ENCODE measurements around the gene C17orf107. TPM values are rescaled to one million over a fixed set of nuclear protein-coding genes. Genes with fewer than 3 reads are reported as not detected.

The C17orf107 gene
- total RNA-seq, 4 donors from 2014 or later = 1.8 to 3.2 (median 2.1) TPM; not detected in 1

DNA sequence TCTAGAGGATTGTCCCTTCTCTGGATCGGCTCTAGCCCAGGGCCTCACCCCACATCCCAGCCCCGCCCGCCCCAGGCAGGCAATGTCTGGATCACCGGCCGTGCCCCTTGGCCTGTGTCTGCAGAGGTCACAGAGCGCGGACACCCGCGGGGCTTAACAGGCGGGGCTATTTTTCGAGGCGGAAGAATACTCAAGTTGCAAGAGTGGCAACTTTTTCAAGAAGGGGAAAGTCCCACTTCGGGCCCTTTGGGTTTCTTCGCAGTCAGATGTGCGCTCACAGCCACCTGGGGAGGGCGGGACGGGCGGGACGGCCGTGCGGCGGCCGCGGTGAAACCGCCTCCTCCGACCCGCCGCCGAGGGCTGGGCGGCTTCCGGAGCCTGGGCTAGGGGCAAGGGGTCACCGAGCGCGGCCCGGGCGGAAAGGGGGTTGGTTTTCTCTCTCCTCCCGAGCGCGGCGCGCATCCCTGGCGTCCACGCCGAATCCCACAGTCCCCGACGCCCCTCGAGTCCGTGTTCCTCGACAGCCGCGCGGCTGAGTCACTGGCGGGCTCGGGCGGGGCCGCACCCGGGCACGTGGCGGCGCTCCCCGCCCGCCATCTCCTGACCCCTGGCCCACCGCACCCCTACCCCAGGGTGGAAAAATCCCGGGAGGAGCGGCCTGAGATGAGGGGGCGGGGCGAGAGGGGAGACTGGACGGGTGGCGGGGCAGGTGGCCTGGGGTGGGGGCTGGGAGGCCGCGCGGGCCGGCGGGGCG, 50.2 kb downstream of the C17orf107 start:
- peak; percentile 93 for DNase-seq
- H3K27ac ChIP-seq = peak overlapping the region; percentile 95 to 100 (median 100)
- peaks cover 29 to 53% (median 34%) of the 10 kb centered on the region in 4 donors for H3K4me1 ChIP-seq
- peak overlapping the region; percentile 33 to 92 (median 64) for H3K4me3 ChIP-seq
- H3K9me3 ChIP-seq = no peaks in the 10 kb centered on the region
- intact Hi-C loops (cut with DNase I; ENCODE audit: low total_unique reads) (no loop called here), in situ Hi-C loops (cut with MboI; ENCODE audit: low pct_ligation_motif_present in 1 of 4, low pct_unique_long_range_greater_than_20kb in 1 of 4, low sequenced_read_pairs in 3 of 4) (no loop called here)
- H3K27me3 ChIP-seq = no peaks in the 10 kb centered on the region
- TF ChIP-seq POLR2A (IDR thresholded peaks at IDR 0.05) (no peak), CTCF (IDR thresholded peaks at IDR 0.05) (no peak), EP300 (IDR thresholded peaks at IDR 0.05; ENCODE audit: low read depth) (no peak), POLR2AphosphoS5 (IDR thresholded peaks at IDR 0.05) (peak in 1 of 3 donors; percentile 71)
- no peaks in the 10 kb centered on the region for H3K36me3 ChIP-seq
- 1% methylated on average over 41 of the region's 75 CpGs; no CpG with 5 or more reads in 1 of the 2 donors for WGBS, 2 donors (ENCODE audit: low coverage in 1 of 2)

DNA sequence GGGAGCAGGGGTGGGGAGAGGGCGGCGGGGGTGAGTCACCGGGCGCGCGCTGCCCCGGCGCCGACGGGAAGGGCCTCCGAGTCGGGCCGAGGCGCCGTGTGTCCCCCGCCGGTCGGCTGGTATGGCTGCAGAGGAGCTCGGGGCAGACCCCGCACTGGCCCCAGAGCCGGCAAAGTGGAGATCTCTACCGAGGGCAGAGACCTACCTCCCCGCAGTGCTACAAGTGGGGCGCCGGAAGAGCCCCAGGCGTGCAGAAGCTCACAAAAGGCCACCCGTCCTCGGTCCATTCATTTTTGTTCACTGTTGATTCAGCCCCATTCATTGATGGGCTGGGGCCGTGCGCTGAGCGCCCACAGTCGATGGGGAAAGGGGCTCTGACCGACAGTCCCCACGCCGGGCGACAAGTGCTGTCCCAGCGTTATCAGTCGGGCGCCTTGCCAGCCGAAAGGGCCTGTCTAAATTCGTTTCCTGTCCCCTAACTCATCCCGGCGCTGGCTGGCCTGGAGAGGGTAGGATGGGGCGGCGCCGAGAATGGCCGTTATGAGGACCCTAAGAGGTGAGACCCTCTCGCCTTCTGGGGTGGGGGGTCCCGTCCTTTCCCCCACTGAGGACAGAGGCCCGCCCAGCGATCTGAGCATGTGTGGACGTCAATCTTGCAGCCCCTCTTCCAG, 50.9 kb downstream of the C17orf107 start:
- intact Hi-C loops (cut with DNase I; ENCODE audit: low total_unique reads) (no loop called here), in situ Hi-C loops (cut with MboI; ENCODE audit: low pct_ligation_motif_present in 1 of 4, low pct_unique_long_range_greater_than_20kb in 1 of 4, low sequenced_read_pairs in 3 of 4) (no loop called here)
- Histone ChIP-seq H3K36me3 (no peaks in the 10 kb centered on the region), H3K4me1 (peaks cover 22 to 46% (median 27%) of the 10 kb centered on the region in 4 donors), H3K9me3 (no peaks in the 10 kb centered on the region), H3K4me3 (peak overlapping the region; percentile 33 to 92 (median 64)), H3K27ac (peak overlapping the region; percentile 95 to 100 (median 100)), H3K27me3 (no peaks in the 10 kb centered on the region)
- TF ChIP-seq POLR2AphosphoS5 (IDR thresholded peaks at IDR 0.05) (no peak), POLR2A (IDR thresholded peaks at IDR 0.05) (no peak), EP300 (IDR thresholded peaks at IDR 0.05; ENCODE audit: low read depth) (no peak)
- DNase-seq = peak; percentile 75
- WGBS, 2 donors (ENCODE audit: low coverage in 1 of 2) = 5% methylated on average over 43 of the region's 52 CpGs; no CpG with 5 or more reads in 1 of the 2 donors

- intact Hi-C loops (cut with DNase I; ENCODE audit: low total_unique reads) = no loop called here
- DNase-seq = peak; percentile 37
- TF ChIP-seq CTCF (IDR thresholded peaks at IDR 0.05) (no peak), POLR2AphosphoS5 (IDR thresholded peaks at IDR 0.05) (no peak), POLR2A (IDR thresholded peaks at IDR 0.05) (no peak), EP300 (IDR thresholded peaks at IDR 0.05; ENCODE audit: low read depth) (no peak)
- Histone ChIP-seq H3K36me3 (no peaks in the 10 kb centered on the region), H3K4me3 (peak within 1 kb of the TSS; percentile 33 to 92 (median 64)), H3K27ac (peak within 1 kb of the TSS; percentile 95 to 100 (median 100)), H3K27me3 (no peaks in the 10 kb centered on the region), H3K9me3 (no peaks in the 10 kb centered on the region), H3K4me1 (peaks cover 16 to 40% (median 22%) of the 10 kb centered on the region in 4 donors)
- in situ Hi-C loops (cut with MboI; ENCODE audit: low pct_ligation_motif_present in 1 of 4, low pct_unique_long_range_greater_than_20kb in 1 of 4, low sequenced_read_pairs in 3 of 4) = no loop called here
- 42 to 52% methylated on average over 3 to 7 of the region's 7 CpGs for WGBS, 2 donors (ENCODE audit: low coverage in 1 of 2)
Observed at GRCh38 chr17:4950746-4951204, 51.4 kb downstream of the C17orf107 start, which contains the start of gene ENO3. Gene ENO3 (plus strand): TSS chr17:4951119. CDS start chr17:4951830, 711 bp downstream.

GRCh38 chr17:4951486-4951885, 52.1 kb downstream of the C17orf107 start:
- H3K36me3 ChIP-seq = no peaks in the 10 kb centered on the region
- in situ Hi-C loops (cut with MboI; ENCODE audit: low pct_ligation_motif_present in 1 of 4, low pct_unique_long_range_greater_than_20kb in 1 of 4, low sequenced_read_pairs in 3 of 4) (no loop called here), intact Hi-C loops (cut with DNase I; ENCODE audit: low total_unique reads) (no loop called here)
- no peak overlapping the region for H3K27ac ChIP-seq
- DNase-seq = no peak
- no peaks in the 10 kb centered on the region for H3K9me3 ChIP-seq
- no peak overlapping the region for H3K4me3 ChIP-seq
- TF ChIP-seq CTCF (IDR thresholded peaks at IDR 0.05) = no peak
- no peak for TF ChIP-seq POLR2A (IDR thresholded peaks at IDR 0.05)
- TF ChIP-seq POLR2AphosphoS5 (IDR thresholded peaks at IDR 0.05) = no peak
- no peak for TF ChIP-seq EP300 (IDR thresholded peaks at IDR 0.05; ENCODE audit: low read depth)
- WGBS, 2 donors (ENCODE audit: low coverage in 1 of 2) = 92 to 100% methylated on average over 2 to 3 of the region's 3 CpGs
- no peaks in the 10 kb centered on the region for H3K27me3 ChIP-seq
- H3K4me1 ChIP-seq = peaks cover 9 to 33% (median 14%) of the 10 kb centered on the region in 4 donors

Other genes with a start within 250 kb of the C17orf107 start
- 10 to 100 TPM; 12.3 to 42.2 (median 16.1) TPM for gene PELP1, start 195.4 kb upstream of the C17orf107 start, total RNA-seq
- 10 to 100 TPM; 19.3 to 47.9 (median 36.8) TPM for gene ARRB2, start 188.9 kb upstream of the C17orf107 start, total RNA-seq
- gene MED11, start 168.1 kb upstream of the C17orf107 start, total RNA-seq = 10 to 100 TPM in 3 of 4 donors, 1 to 10 TPM in 1; 1.4 to 60.8 (median 34.1) TPM
- 1 to 10 TPM in 1 of 4 donors, under 1 TPM in 1, not detected in 2; 0.82 to 1.4 TPM for gene ZMYND15, start 159.7 kb upstream of the C17orf107 start, total RNA-seq
- 10 to 100 TPM; 13.0 to 72.6 (median 27.0) TPM for gene CXCL16, start 159.6 kb upstream of the C17orf107 start, total RNA-seq
- 10 to 100 TPM in 3 of 4 donors, 1 to 10 TPM in 1; 5.2 to 42.6 (median 26.1) TPM for gene TM4SF5, start 127.7 kb upstream of the C17orf107 start, total RNA-seq
- gene VMO1, start 113.2 kb upstream of the C17orf107 start, total RNA-seq = 1 to 10 TPM in 2 of 4 donors, under 1 TPM in 1, not detected in 1; 0.68 to 5.2 (median 1.9) TPM
- gene GLTPD2, start 110.6 kb upstream of the C17orf107 start, total RNA-seq = 1 to 10 TPM in 1 of 4 donors, under 1 TPM in 1, not detected in 2; 0.41 to 1.7 TPM
- gene PSMB6, start 103.4 kb upstream of the C17orf107 start, total RNA-seq = 100 to 1,000 TPM in 2 of 4 donors, 10 to 100 TPM in 2; 34.0 to 111 (median 80.9) TPM
- gene PLD2, start 92.4 kb upstream of the C17orf107 start, total RNA-seq = 10 to 100 TPM; 13.9 to 81.9 (median 18.9) TPM
- gene MINK1, start 66.2 kb upstream of the C17orf107 start, total RNA-seq = 100 to 1,000 TPM; 128 to 406 (median 181) TPM
- gene CHRNE, start 3.6 kb downstream of the C17orf107 start, total RNA-seq = under 1 TPM in 1 of 4 donors, not detected in 3; 0.32 TPM
- not detected for gene GP1BA, start 32.7 kb downstream of the C17orf107 start, total RNA-seq
- 100 to 1,000 TPM in 1 of 4 donors, 10 to 100 TPM in 3; 62.4 to 120 (median 83.9) TPM for gene SLC25A11, start 40.5 kb downstream of the C17orf107 start, total RNA-seq
- gene RNF167, start 40.7 kb downstream of the C17orf107 start, total RNA-seq = 100 to 1,000 TPM in 1 of 4 donors, 10 to 100 TPM in 3; 57.2 to 348 (median 73.7) TPM
- gene PFN1, start 49.0 kb downstream of the C17orf107 start, total RNA-seq = 1,000 to 10,000 TPM in 1 of 4 donors, 100 to 1,000 TPM in 3; 743 to 1,049 (median 945) TPM
- 100 to 1,000 TPM in 1 of 4 donors, 10 to 100 TPM in 1, 1 to 10 TPM in 2; 2.5 to 211 (median 12.9) TPM for gene ENO3, start 51.6 kb downstream of the C17orf107 start, total RNA-seq
- gene SPAG7, start 68.3 kb downstream of the C17orf107 start, total RNA-seq = 10 to 100 TPM in 3 of 4 donors, 1 to 10 TPM in 1; 8.2 to 64.7 (median 47.4) TPM
- 10 to 100 TPM; 35.9 to 71.8 (median 51.8) TPM for gene CAMTA2, start 88.1 kb downstream of the C17orf107 start, total RNA-seq
- 1 to 10 TPM in 2 of 4 donors, not detected in 2; 1.8 to 2.2 TPM for gene INCA1, start 98.0 kb downstream of the C17orf107 start, total RNA-seq
- 100 to 1,000 TPM; 106 to 125 (median 114) TPM for gene KIF1C, start 98.4 kb downstream of the C17orf107 start, total RNA-seq
- gene SLC52A1, start 135.9 kb downstream of the C17orf107 start, total RNA-seq = 1 to 10 TPM in 3 of 4 donors, not detected in 1; 1.3 to 6.0 (median 3.4) TPM
- 10 to 100 TPM in 1 of 4 donors, 1 to 10 TPM in 3; 6.0 to 11.6 (median 8.6) TPM for gene ZFP3, start 178.9 kb downstream of the C17orf107 start, total RNA-seq
- 10 to 100 TPM in 2 of 4 donors, 1 to 10 TPM in 2; 6.8 to 69.6 (median 27.2) TPM for gene ZNF232, start 212.3 kb downstream of the C17orf107 start, total RNA-seq
- gene USP6, start 216.5 kb downstream of the C17orf107 start, total RNA-seq = under 1 TPM in 2 of 4 donors, not detected in 2; under 0.01 to 0.82 TPM